Measurements from ENCODE around the gene GPR62.
A peak's percentile ranks its signal among the peaks of the same experiment; 100 is the strongest.
"Not testable (repeated sequence)": the region's sequence is repeated elsewhere in the genome, so short reads cannot be mapped to it uniquely, and the experiment has no call there.

GPR62 gene

GRCh38 chr3:51974963-51975851 lies 20.0 kb downstream of the GPR62 start, which contains the start of gene ABHD14A:
TSS of gene ABHD14A (plus strand) at chr3:51975064. CDS start at chr3:51975136, 72 bp downstream.
- DNase-seq: peak; percentile 74

- DNase-seq: peak; percentile 29
Observed at GRCh38 chr3:51975852-51976549, 20.8 kb downstream of the GPR62 start.

- no peak for DNase-seq
Observed at GRCh38 chr3:51977446-51978142, 22.4 kb downstream of the GPR62 start.

GRCh38 chr3:51978143-51978502 lies 22.9 kb downstream of the GPR62 start:
- DNase-seq: no peak

GRCh38 chr3:51980253-51980652 lies 25.1 kb downstream of the GPR62 start:
- no peak for DNase-seq

GRCh38 chr3:51982352-51982837 lies 27.2 kb downstream of the GPR62 start:
- no peak for DNase-seq

- DNase-seq: peak; percentile 80
Observed at GRCh38 chr3:51982838-51983577, 27.8 kb downstream of the GPR62 start, which contains the start of gene ACY1. TSS of gene ACY1 (plus strand) at chr3:51983535. CDS start at chr3:51984065, 530 bp downstream.

- DNase-seq: no peak
Observed at GRCh38 chr3:51983578-51984268, 28.5 kb downstream of the GPR62 start.

- DNase-seq: no peak
Observed at GRCh38 chr3:51984269-51984647, 29.1 kb downstream of the GPR62 start.

GRCh38 chr3:51985063-51985462 lies 29.9 kb downstream of the GPR62 start:
- DNase-seq: no peak

GRCh38 chr3:51986010-51986947 lies 31.1 kb downstream of the GPR62 start:
- no peak for DNase-seq

- DNase-seq: no peak
Observed at GRCh38 chr3:51987568-51987967, 32.4 kb downstream of the GPR62 start.

- DNase-seq: no peak
Observed at GRCh38 chr3:51988286-51989146, 33.3 kb downstream of the GPR62 start.

- DNase-seq: not testable (repeated sequence)
Observed at GRCh38 chr3:51990501-51990971, 35.4 kb downstream of the GPR62 start.

- DNase-seq: no peak
Observed at GRCh38 chr3:51992017-51992682, 37.0 kb downstream of the GPR62 start.

- not testable (repeated sequence) for DNase-seq
Observed at GRCh38 chr3:51993657-51994056, 38.5 kb downstream of the GPR62 start.

- DNase-seq: no peak
Observed at GRCh38 chr3:51994530-51994929, 39.3 kb downstream of the GPR62 start.

GRCh38 chr3:51995346-51996163 lies 40.4 kb downstream of the GPR62 start, which contains the start of gene RPL29:
TSS of gene RPL29 (minus strand) at chr3:51995895. CDS start at chr3:51995461, 434 bp downstream.
- peak; percentile 92 for DNase-seq

All from activated naive CD4-positive, alpha-beta T cell treated with anti-CD3 and anti-CD28 coated beads, Interleukin-2, amount 50 U/mL, for 16 hours (primary cell).